ENCODE results near the gene PEPD. TPM values are rescaled to one million over a fixed set of nuclear protein-coding genes. Genes with fewer than 3 reads are reported as not detected.

The PEPD gene
- total RNA-seq, 2 donors from 2014 or later = 74.0 to 89.9 TPM

DNA sequence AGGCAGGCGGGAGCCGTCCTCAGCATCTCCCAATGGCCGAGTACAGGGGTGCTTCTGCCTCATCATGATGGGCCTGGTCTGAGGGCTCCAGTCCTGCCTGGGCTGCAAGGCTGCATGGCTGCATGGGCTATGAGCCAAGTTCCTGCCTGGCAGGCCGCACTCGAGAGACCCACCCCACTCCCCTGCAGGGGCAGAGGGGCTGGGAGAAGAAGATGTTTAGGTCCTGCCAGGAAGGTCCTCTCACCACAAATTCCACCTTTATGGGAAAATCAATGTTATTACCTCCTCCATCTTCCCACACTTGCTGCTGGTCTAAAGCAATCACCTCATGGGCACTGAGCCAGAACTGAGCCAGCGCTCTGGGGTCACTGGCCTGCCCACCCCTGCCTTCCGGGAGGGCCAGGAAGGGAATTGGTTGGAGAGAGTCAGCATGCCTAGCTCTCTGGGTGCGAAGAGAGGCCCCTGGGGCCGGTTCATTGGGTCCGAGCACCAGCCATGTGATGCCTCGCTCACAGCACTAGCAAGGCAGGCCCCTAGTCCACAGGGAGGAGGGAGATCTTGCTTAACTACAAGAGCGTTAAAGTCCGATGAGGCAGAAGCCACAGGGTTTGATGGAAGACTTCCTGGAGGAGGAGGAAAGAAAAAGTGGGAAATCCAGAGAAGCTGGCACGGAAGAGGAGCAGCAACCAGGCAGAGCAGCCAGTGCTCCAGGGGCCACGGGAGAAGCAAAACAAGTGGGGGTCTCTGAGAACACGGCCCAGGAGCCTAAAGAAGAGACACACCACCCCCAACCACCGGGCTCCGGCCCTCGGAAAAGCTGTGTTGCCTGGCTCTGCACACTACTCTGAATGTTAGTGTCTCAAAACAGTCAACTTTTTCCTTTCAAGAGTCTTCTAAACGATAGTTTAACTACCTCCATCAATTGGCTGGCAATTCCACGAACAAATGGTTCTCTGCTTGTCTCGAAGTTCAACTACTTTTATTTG is 84.9 kb downstream of the PEPD start:
- Histone ChIP-seq H3K4me3 (no peak overlapping the region), H3K36me3 (no peaks in the 10 kb centered on the region), H3K4me1 (replicated peaks) (peaks cover 13% of the 10 kb centered on the region), H3K27ac (no peak overlapping the region), H3K9me3 (no peaks in the 10 kb centered on the region), H3K27me3 (replicated peaks; ENCODE audit: insufficient read depth) (no peaks in the 10 kb centered on the region)
- TF ChIP-seq POLR2A (IDR thresholded peaks at IDR 0.05) = no peak
- TF ChIP-seq, protein P1, sequence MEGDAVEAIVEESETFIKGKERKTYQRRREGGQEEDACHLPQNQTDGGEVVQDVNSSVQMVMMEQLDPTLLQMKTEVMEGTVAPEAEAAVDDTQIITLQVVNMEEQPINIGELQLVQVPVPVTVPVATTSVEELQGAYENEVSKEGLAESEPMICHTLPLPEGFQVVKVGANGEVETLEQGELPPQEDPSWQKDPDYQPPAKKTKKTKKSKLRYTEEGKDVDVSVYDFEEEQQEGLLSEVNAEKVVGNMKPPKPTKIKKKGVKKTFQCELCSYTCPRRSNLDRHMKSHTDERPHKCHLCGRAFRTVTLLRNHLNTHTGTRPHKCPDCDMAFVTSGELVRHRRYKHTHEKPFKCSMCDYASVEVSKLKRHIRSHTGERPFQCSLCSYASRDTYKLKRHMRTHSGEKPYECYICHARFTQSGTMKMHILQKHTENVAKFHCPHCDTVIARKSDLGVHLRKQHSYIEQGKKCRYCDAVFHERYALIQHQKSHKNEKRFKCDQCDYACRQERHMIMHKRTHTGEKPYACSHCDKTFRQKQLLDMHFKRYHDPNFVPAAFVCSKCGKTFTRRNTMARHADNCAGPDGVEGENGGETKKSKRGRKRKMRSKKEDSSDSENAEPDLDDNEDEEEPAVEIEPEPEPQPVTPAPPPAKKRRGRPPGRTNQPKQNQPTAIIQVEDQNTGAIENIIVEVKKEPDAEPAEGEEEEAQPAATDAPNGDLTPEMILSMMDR (IDR thresholded peaks at IDR 0.05) = no peak
- no peak for TF ChIP-seq POLR2AphosphoS5 (IDR thresholded peaks at IDR 0.05)
- DNase-seq (ENCODE audit: low spot score) = no peak
- WGBS = 74% methylated on average over 22 of the region's 22 CpGs
- intact Hi-C loops (cut with DNase I) = no loop called here

DNA sequence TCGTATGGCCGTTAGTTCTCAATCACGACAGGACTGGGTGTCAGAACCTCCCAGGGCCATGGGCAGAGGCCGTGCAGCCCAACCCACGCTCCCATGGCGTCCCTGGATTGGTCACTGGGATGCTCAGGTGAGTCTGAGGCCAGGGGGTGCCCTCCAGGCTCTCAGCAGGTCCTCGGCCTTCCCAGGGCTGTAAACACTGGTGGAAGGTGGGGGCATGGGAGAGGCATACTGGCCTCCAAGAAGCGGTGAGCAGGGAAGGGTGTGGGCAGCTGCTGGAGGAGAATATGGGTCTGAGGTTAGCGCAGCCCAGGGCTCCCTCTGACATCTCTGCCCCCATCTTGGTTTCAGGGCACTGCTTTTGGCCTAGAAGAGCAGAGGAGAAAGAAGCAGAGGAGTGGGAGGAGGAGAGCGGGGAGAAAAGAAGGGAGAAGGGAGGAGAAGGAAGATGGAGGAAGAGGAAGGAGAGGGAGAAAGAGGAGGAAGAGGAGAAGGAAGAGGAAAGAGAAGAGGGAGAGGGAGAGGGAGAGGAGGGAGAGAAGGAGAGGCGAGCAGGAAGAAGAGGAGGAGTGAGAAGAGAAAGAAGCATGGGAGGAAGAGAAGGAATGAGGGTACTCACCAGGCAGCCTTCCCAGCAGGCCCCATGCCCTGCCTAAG is 85.8 kb downstream of the PEPD start:
- H3K9me3 ChIP-seq = no peaks in the 10 kb centered on the region
- H3K27ac ChIP-seq = no peak overlapping the region
- no peak overlapping the region for H3K4me3 ChIP-seq
- H3K27me3 ChIP-seq (replicated peaks; ENCODE audit: insufficient read depth) = no peaks in the 10 kb centered on the region
- H3K4me1 ChIP-seq (replicated peaks) = peaks cover 13% of the 10 kb centered on the region
- TF ChIP-seq POLR2A (IDR thresholded peaks at IDR 0.05) (no peak), POLR2AphosphoS5 (IDR thresholded peaks at IDR 0.05) (no peak)
- TF ChIP-seq, protein P1 (IDR thresholded peaks at IDR 0.05) = no peak
- intact Hi-C loops (cut with DNase I) = no loop called here
- H3K36me3 ChIP-seq = no peaks in the 10 kb centered on the region
- DNase-seq (ENCODE audit: low spot score) = no peak
- 93% methylated on average over 11 of the region's 11 CpGs for WGBS

DNA sequence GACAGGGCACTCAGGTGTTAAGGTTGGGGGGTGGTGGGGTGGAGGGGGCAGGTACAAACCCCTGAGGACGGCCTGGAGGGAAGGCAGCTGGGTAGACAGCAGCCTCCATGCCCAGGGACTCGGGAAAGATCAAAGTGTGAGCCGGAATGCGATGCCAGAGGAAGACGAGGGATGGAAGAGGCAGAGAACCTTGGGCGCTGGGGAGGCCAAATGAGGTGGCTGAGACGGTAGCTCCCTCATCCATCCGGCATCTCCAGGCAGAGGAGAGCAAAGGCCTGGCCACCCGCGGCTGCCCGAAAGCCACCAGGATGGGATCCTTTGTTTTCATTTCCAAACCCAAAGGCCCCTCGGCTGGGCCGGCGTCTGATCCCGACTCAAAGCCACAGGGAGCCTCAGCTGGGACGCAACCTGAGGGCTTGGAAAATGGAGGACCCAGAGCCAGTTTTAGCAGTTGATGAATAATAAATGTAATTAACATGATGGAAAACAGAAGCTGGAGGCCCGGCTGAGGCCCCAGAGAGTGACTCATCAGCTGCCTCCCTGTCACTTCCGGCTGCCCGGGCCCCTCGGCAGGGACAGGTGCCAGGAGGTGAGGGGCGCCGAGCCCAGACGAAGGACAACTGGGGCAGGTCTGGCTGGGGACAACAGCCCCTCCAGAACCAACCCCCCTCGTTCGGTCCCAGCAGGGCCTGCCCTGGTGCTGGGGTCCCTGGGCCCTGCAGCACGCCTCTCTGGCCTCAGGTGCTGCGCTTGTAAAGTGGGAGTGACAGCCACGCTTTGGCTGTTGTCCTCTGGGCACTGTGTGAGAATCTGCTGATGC is 86.5 kb downstream of the PEPD start:
- DNase-seq (ENCODE audit: low spot score) = no peak
- Histone ChIP-seq H3K9me3 (no peaks in the 10 kb centered on the region), H3K36me3 (no peaks in the 10 kb centered on the region), H3K4me3 (no peak overlapping the region), H3K27ac (no peak overlapping the region), H3K27me3 (replicated peaks; ENCODE audit: insufficient read depth) (no peaks in the 10 kb centered on the region), H3K4me1 (replicated peaks) (peaks cover 13% of the 10 kb centered on the region)
- intact Hi-C loops (cut with DNase I) = no loop called here
- WGBS = 74% methylated on average over 28 of the region's 28 CpGs
- TF ChIP-seq, protein P1 (IDR thresholded peaks at IDR 0.05) = no peak
- TF ChIP-seq POLR2AphosphoS5 (IDR thresholded peaks at IDR 0.05) = no peak
- no peak for TF ChIP-seq POLR2A (IDR thresholded peaks at IDR 0.05)

DNA sequence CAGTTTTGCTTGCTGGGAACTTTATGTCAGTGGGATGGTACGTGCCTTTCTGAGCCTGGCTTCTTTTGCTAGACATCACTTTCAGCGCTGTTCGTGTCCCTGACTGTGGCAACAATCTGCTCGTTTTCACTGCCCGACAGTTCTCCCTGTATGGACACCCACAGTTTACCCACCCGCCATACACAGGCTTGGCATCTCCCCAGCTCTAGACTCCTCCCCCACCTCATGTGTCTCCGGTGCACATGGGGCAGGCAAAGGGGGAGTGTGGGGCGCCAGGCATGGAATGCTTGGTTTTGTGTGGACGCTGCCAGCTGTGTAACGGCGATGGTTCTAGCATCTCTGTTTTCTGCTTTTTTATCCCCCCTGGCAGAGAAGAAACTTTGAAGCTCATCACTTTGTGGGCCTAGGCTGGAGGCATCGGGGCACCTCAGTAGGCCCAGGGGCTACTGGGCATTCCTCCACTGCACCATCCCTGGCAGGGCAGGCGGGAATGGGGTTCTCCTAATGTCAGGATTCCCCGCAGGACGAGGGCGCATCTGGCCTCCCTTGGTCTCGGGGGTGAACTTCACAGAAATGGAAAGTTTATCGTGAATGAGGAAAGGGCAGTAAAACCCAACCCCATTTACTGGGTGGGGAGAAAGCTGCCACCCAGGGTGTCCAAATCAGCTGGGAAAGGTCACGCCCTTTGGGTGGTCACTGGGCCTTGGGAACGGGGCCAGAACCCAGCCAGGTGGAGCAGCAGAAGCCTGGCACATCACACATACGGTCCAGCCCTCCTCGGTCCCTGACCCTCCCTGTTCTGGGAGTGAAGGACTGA is 87.3 kb downstream of the PEPD start:
- no peaks in the 10 kb centered on the region for H3K27me3 ChIP-seq (replicated peaks; ENCODE audit: insufficient read depth)
- intact Hi-C loops (cut with DNase I) = no loop called here
- H3K36me3 ChIP-seq = no peaks in the 10 kb centered on the region
- DNase-seq (ENCODE audit: low spot score) = no peak
- H3K27ac ChIP-seq = no peak overlapping the region
- TF ChIP-seq, protein P1 (IDR thresholded peaks at IDR 0.05) = no peak
- TF ChIP-seq POLR2AphosphoS5 (IDR thresholded peaks at IDR 0.05) = no peak
- TF ChIP-seq POLR2A (IDR thresholded peaks at IDR 0.05) = no peak
- no peaks in the 10 kb centered on the region for H3K9me3 ChIP-seq
- 87% methylated on average over 22 of the region's 22 CpGs for WGBS
- H3K4me3 ChIP-seq = no peak overlapping the region
- H3K4me1 ChIP-seq (replicated peaks) = peaks cover 13% of the 10 kb centered on the region
